ENCODE data around the gene KY. TPM values are rescaled to one million over a fixed set of nuclear protein-coding genes. Genes with fewer than 3 reads are reported as not detected.
A peak's percentile ranks its signal among the peaks of the same experiment; 100 is the strongest.

The KY gene
- polyA plus RNA-seq, 3 donors, result 0.03 to 0.09 TPM; not detected in 1

DNA sequence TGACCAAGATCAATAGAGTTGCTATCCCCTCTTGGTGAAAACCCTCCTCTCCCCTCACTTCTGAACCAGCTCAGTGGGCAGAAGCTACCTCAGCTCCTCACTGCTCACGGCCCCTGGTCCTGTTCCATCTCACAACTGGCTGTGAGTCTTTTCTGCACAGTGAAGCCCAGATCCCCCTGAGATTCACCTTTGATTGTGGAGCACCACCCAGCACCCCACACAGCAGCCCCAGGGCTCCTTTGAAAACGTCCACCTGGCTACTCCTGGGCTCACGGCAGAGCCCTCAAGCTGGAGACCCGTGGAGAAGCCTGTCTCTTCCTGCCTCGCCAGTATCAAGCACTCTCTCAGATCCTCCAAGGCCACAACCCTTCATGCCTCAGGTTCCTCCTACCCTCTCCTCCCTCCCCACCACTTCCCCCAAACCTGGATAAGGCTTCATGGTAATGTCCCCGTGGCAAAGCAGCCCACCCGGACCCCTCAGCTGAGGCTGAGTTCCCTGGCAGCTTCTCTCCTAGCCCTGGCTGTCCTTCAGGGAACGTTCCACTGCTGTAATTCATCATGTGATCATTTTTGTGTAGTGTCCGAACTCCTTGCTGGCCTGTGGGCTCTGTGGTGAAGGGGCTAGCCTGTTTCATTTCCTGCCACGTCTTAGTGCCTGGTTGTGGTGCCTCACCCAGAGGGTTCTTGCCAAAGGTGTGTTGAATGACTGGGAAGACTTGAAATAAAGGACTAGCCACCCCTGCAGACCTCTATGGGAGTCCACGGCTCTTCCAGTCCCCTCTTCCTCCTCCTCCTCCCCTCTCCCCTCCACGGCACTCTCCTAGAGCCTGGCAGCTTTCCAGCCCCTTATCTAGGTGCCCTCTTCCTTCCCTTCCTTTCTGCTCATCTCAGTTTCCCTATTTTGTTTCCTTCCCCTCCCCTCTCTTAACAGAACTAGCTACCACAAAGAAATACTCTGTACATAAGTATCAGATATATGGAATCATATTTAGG lies 44.5 kb downstream of the KY start:
- Histone ChIP-seq H3K4me1 (ENCODE audit: control insufficient read depth in 1 of 2, insufficient read depth in 2 of 2, low read length in 2 of 2) (peaks cover 40 to 52% of the 10 kb centered on the region in 2 donors), H2AFZ (ENCODE audit: insufficient read depth, low read depth, low read length, poor library complexity, severe bottlenecking) (peak overlapping the region; percentile 60), H3K9ac (ENCODE audit: insufficient read depth, low read length, poor library complexity, severe bottlenecking) (peak overlapping the region; percentile 41), H3K27ac (ENCODE audit: low read depth in 1 of 2, low read length in 2 of 2) (peak overlapping the region; percentile 14 to 56), H3K4me2 (replicated peaks; ENCODE audit: extremely low read depth, low read length, poor library complexity, severe bottlenecking) (peak overlapping the region; percentile 71), H3K4me3 (replicated peaks in 1 of 3; ENCODE audit: low read depth in 2 of 3, low read length in 3 of 3) (peak overlapping the region in 1 of 3 experiments; percentile 60), H3K36me3 (replicated peaks in 1 of 2; ENCODE audit: control insufficient read depth in 1 of 2, insufficient read depth in 2 of 2, low read length in 2 of 2) (no peaks in the 10 kb centered on the region), H3K79me2 (ENCODE audit: insufficient read depth, low read length) (no peaks in the 10 kb centered on the region), H3K27me3 (ENCODE audit: control insufficient read depth in 2 of 2, insufficient read depth in 2 of 2, low read length in 2 of 2) (no peaks in the 10 kb centered on the region), H3K9me3 (replicated peaks in 1 of 2; ENCODE audit: control insufficient read depth in 1 of 2, insufficient read depth in 1 of 2, low read length in 2 of 2) (no peaks in the 10 kb centered on the region), H4K20me1 (ENCODE audit: insufficient read depth, low read length) (no peaks in the 10 kb centered on the region)
- WGBS (ENCODE audit: insufficient coverage), result 10% methylated on average over 10 of the region's 12 CpGs
- Mint-ChIP-seq H3K27ac (peak overlapping the region; percentile 34 to 71 (median 52)), H3K4me3 (peak overlapping the region; percentile 59 to 77), H3K36me3 (no peaks in the 10 kb centered on the region), H3K27me3 (ENCODE audit: low read depth in 3 of 3) (peaks cover 1 to 5% (median 2%) of the 10 kb centered on the region in 3 donors), H3K4me1 (peaks cover 56% of the 10 kb centered on the region), H3K9me3 (no peaks in the 10 kb centered on the region)
- TF ChIP-seq, protein P1, sequence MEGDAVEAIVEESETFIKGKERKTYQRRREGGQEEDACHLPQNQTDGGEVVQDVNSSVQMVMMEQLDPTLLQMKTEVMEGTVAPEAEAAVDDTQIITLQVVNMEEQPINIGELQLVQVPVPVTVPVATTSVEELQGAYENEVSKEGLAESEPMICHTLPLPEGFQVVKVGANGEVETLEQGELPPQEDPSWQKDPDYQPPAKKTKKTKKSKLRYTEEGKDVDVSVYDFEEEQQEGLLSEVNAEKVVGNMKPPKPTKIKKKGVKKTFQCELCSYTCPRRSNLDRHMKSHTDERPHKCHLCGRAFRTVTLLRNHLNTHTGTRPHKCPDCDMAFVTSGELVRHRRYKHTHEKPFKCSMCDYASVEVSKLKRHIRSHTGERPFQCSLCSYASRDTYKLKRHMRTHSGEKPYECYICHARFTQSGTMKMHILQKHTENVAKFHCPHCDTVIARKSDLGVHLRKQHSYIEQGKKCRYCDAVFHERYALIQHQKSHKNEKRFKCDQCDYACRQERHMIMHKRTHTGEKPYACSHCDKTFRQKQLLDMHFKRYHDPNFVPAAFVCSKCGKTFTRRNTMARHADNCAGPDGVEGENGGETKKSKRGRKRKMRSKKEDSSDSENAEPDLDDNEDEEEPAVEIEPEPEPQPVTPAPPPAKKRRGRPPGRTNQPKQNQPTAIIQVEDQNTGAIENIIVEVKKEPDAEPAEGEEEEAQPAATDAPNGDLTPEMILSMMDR (IDR thresholded peaks at IDR 0.05), result no peak
- DNase-seq, result peak in 1 of 3 donors; percentile 16
- intact Hi-C loops (cut with micrococcal nuclease), result loop anchor here in 1 of 2 donors (10.0 kb wide), 1 partner anchor 1288 kb away; no protein-coding TSS in a partner anchor

DNA sequence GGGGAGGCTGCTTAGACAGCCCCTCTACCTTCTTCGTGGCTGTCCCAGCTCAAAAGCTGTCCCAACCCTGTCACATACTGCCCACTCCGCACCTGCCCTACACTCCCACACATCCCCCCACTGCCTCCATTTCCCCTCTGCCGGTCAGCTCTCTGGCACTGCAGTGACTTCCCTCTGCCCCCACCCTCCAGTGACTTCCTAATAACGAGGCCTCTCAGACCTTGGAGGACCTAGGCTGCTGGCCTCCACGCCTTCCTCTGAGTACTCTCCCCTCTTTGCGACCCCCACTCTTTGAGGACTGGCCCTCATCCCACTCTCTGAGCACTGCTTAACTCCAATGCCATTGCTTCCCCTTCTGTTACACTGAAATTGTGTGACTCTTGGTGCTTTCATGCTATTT lies 45.3 kb downstream of the KY start:
- H3K27me3 Mint-ChIP-seq (ENCODE audit: low read depth in 3 of 3), result peaks cover 1 to 5% (median 2%) of the 10 kb centered on the region in 3 donors
- H3K4me1 Mint-ChIP-seq, result peaks cover 60% of the 10 kb centered on the region
- intact Hi-C loops (cut with micrococcal nuclease), result loop anchor here in 1 of 2 donors (10.0 kb wide), 1 partner anchor 1289 kb away; no protein-coding TSS in a partner anchor
- H3K79me2 ChIP-seq (ENCODE audit: insufficient read depth, low read length), result no peaks in the 10 kb centered on the region
- TF ChIP-seq, protein P1 (IDR thresholded peaks at IDR 0.05), result no peak
- no peaks in the 10 kb centered on the region for H3K36me3 Mint-ChIP-seq
- peak overlapping the region in 4 of 7 donors; percentile 0 to 71 (median 42) for H3K27ac Mint-ChIP-seq
- H3K4me3 ChIP-seq (replicated peaks in 1 of 3; ENCODE audit: low read depth in 2 of 3, low read length in 3 of 3), result peak overlapping the region in 1 of 3 experiments; percentile 60
- no peaks in the 10 kb centered on the region for H3K36me3 ChIP-seq (replicated peaks in 1 of 2; ENCODE audit: control insufficient read depth in 1 of 2, insufficient read depth in 2 of 2, low read length in 2 of 2)
- H3K9me3 ChIP-seq (replicated peaks in 1 of 2; ENCODE audit: control insufficient read depth in 1 of 2, insufficient read depth in 1 of 2, low read length in 2 of 2), result no peaks in the 10 kb centered on the region
- H3K4me3 Mint-ChIP-seq, result peak overlapping the region in 1 of 2 donors; percentile 59
- 39% methylated on average over 6 of the region's 6 CpGs for WGBS (ENCODE audit: insufficient coverage)
- no peak overlapping the region for H3K27ac ChIP-seq (ENCODE audit: low read depth in 1 of 2, low read length in 2 of 2)
- peak overlapping the region; percentile 41 for H3K9ac ChIP-seq (ENCODE audit: insufficient read depth, low read length, poor library complexity, severe bottlenecking)
- H3K4me1 ChIP-seq (ENCODE audit: control insufficient read depth in 1 of 2, insufficient read depth in 2 of 2, low read length in 2 of 2), result peaks cover 40 to 52% of the 10 kb centered on the region in 2 donors
- H3K27me3 ChIP-seq (ENCODE audit: control insufficient read depth in 2 of 2, insufficient read depth in 2 of 2, low read length in 2 of 2), result no peaks in the 10 kb centered on the region
- no peaks in the 10 kb centered on the region for H4K20me1 ChIP-seq (ENCODE audit: insufficient read depth, low read length)
- H3K4me2 ChIP-seq (replicated peaks; ENCODE audit: extremely low read depth, low read length, poor library complexity, severe bottlenecking), result peak overlapping the region; percentile 71
- DNase-seq, result no peak
- H2AFZ ChIP-seq (ENCODE audit: insufficient read depth, low read depth, low read length, poor library complexity, severe bottlenecking), result peak overlapping the region; percentile 60
- H3K9me3 Mint-ChIP-seq, result no peaks in the 10 kb centered on the region

Data from CD14-positive monocyte (primary cell).